Activated naive CD8-positive, alpha-beta T cell treated with anti-CD3 and anti-CD28 coated beads, Interleukin-2, amount 50 U/mL, for 24 hours (primary cell): Measurements from ENCODE around the gene GSTA1.
"Not testable (repeated sequence)": the region's sequence is repeated elsewhere in the genome, so short reads cannot be mapped to it uniquely, and the experiment has no call there.

Experiments used
- ATAC-seq: fragments of 150-1000 bp; cut with Tn5 transposase; one replicate; pipeline ENCODE4 v1.10.0; 2021
- DNase-seq: peaks from one replicate; pipeline ENCODE4 v3.0.0; 2021
- H3K27ac Mint-ChIP-seq: one replicate; pipeline ENCODE4 v1.8.0; 2021; ENCODE audit warnings: mild to moderate bottlenecking, mixed read lengths
- H3K27me3 Mint-ChIP-seq: one replicate; pipeline ENCODE4 v1.8.0; 2021; ENCODE audit warnings: mixed read lengths
- H3K36me3 Mint-ChIP-seq: one replicate; pipeline ENCODE4 v1.8.0; 2021; ENCODE audit warnings: low read depth, mixed read lengths
- H3K4me1 Mint-ChIP-seq: one replicate; pipeline ENCODE4 v1.8.0; 2021; ENCODE audit warnings: mixed read lengths
- H3K4me3 Mint-ChIP-seq: one replicate; pipeline ENCODE4 v1.8.0; 2021; ENCODE audit warnings: mild to moderate bottlenecking, moderate library complexity, mixed read lengths
- H3K9me3 Mint-ChIP-seq: one replicate; pipeline ENCODE4 v1.8.0; 2021; ENCODE audit warnings: mixed read lengths

The GSTA1 gene

DNA sequence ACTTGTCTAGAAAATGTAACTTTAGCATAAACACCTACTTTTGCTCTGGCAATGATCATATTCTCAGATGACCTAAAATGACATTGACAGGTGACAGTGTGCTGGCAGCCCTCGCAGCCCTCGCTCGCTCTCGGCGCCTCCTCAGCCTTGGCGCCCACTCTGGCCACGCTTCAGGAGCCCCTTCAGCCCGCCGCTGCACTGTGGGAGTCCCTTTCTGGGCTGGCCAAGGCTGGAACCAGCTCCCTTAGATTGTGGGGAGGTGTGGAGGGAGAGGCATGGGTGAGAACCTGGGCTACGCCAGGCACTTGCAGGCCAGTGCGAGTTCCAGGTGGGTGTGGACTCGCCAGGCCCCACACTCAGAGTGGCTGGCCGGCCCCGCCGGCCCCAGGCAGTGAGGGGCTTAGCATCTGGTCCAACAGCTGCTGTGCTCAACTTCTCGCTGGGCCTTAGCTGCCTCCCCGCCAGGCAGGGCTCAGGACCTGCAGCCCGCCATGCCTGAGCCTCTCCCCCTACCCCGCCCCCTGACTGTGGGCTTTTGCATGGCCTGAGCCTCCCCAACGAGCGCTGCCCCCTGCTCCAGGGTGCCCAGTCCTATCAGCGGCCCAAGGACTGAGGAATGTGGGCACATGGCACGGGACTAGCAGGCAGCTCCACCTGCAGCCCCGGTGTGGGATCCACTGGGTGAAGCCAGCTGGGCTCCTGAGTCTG lies 17.2 kb downstream of the GSTA1 start:
- DNase-seq = no peak
- no peaks in the 10 kb centered on the region for H3K36me3 Mint-ChIP-seq
- no peak overlapping the region for H3K27ac Mint-ChIP-seq
- no peak for ATAC-seq
- H3K4me3 Mint-ChIP-seq = no peak overlapping the region
- H3K9me3 Mint-ChIP-seq = no peaks in the 10 kb centered on the region
- H3K27me3 Mint-ChIP-seq = peaks cover 2% of the 10 kb centered on the region
- no peaks in the 10 kb centered on the region for H3K4me1 Mint-ChIP-seq

DNA sequence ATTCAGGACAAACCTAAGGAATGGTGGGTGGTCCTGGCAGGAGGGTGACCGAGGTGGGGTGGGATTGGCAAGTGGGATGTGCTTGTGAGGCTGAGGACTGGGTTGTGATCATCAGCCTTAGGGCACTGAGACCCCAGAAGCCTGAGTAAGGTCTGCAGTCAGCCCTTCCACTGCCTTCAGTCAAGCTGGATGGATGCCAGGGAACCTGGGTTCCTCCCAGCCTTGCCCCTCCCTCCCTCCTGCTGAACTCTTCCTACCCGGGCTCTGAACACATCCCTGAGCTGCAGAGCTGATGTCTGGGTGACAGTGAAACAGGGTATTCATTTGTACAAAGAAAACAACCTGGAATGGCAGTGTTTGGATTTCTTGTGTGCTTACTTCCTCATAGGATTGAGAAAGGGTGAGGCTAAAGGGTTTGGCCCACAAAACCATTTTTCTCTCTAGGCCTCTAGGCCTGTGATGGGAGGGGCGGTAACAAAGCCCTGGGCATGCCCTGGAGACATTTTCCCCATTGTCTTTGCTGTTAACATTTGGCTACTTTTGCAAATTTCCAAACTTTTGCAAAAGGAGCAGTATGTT lies 20.8 kb downstream of the GSTA1 start:
- not testable (repeated sequence) for H3K9me3 Mint-ChIP-seq, H3K36me3 Mint-ChIP-seq, DNase-seq, H3K4me1 Mint-ChIP-seq, ATAC-seq, H3K4me3 Mint-ChIP-seq, H3K27ac Mint-ChIP-seq
- H3K27me3 Mint-ChIP-seq = peaks cover 13% of the 10 kb centered on the region

DNA sequence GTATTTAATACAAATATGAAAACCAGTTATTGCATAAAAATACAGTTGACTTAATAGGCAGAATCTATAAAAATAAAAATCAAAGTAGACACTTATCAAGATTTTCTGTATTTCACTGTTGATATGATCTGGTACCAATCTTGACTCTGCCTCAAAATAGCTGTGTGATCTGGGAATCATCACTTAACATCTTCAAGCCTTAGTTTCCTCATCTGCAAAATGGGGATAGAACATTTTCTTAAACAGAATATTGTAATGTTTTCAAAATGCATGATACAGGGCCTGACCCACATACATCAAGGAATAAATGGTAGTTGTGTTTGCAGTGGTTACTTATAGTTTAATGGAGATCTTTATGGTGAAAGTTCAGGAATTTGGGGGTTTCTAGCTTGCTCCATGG lies 21.4 kb downstream of the GSTA1 start:
- not testable (repeated sequence) for H3K27ac Mint-ChIP-seq, ATAC-seq

DNA sequence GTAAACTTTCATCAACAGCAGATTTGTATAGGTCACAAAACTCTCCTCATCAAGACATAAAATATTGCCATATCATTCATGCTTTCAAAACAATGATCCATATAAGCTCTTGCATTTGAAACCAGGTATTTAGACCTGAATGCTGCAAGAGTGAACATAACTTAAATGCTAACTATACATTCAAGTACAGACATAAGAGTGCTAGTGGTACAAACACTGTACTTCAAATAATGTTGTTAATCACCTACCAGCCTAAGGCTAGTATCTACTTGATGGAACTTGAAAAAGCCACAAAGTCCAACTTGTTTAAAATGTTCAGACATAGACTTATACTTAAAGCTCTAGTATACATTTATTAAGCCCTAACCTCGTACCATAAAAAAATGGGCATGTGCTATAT lies 24.4 kb downstream of the GSTA1 start:
- DNase-seq = no peak
- ATAC-seq = no peak
- peaks cover 23% of the 10 kb centered on the region for H3K27me3 Mint-ChIP-seq
- H3K9me3 Mint-ChIP-seq = no peaks in the 10 kb centered on the region
- H3K27ac Mint-ChIP-seq = no peak overlapping the region
- H3K4me3 Mint-ChIP-seq = no peak overlapping the region
- no peaks in the 10 kb centered on the region for H3K36me3 Mint-ChIP-seq
- no peaks in the 10 kb centered on the region for H3K4me1 Mint-ChIP-seq

More for the DNA sequence above, 21.4 kb downstream of the GSTA1 start:
- peaks cover 14% of the 10 kb centered on the region for H3K27me3 Mint-ChIP-seq
- H3K9me3 Mint-ChIP-seq, H3K36me3 Mint-ChIP-seq, H3K4me3 Mint-ChIP-seq, H3K4me1 Mint-ChIP-seq, DNase-seq: not testable (repeated sequence)

DNA sequence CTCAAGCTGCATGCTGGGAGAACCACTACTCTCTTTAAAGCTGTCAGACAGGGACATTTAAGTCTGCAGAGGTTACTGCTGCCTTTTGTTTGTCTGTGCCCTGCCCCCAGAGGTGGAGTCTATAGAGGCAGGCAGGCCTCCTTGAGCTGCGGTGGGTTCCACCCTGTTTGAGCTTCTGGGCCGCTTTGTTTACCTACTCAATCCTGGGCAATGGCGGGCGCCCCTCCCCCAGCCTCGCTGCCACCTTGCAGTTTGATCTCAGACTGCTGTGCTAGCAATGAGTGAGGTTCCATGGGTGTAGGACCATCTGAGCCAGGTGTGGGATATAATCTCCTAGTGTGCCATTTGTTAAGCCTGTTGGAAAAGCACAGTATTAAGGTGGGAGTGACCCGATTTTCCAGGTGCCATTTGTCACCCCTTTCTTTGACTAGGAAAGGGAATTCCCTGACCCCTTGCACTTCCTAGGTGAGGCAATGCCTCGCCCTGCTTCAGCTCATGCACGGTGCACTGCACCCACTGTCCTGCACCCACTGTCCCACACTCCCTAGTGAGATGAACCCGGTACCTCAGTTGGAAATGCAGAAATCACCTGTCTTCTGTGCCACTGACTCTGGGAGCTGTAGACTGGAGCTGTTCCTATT lies 26.8 kb downstream of the GSTA1 start:
- not testable (repeated sequence) for H3K9me3 Mint-ChIP-seq, H3K27ac Mint-ChIP-seq, H3K4me3 Mint-ChIP-seq, DNase-seq, H3K4me1 Mint-ChIP-seq, H3K36me3 Mint-ChIP-seq, ATAC-seq
- peaks cover 22% of the 10 kb centered on the region for H3K27me3 Mint-ChIP-seq

DNA sequence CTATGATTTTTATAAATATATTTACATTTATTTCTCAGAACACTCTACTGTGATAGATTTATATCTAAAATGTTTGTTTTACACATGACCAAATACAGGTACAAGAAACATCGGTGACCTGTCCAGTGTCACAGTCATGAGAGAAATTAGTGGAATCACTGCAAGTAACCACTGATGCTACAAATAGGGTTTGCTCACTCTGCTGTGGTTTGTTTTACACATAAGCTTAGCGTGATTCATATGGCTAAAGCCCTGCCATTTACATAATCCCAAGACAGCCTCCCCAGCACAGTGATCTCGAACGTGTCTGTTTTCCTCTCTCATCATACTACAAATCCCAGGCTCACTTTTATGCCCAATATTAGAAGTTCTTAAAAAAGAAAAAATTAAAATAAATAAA lies 34.2 kb downstream of the GSTA1 start:
- not testable (repeated sequence) for DNase-seq, H3K4me3 Mint-ChIP-seq, ATAC-seq, H3K36me3 Mint-ChIP-seq, H3K27me3 Mint-ChIP-seq, H3K4me1 Mint-ChIP-seq, H3K27ac Mint-ChIP-seq, H3K9me3 Mint-ChIP-seq

DNA sequence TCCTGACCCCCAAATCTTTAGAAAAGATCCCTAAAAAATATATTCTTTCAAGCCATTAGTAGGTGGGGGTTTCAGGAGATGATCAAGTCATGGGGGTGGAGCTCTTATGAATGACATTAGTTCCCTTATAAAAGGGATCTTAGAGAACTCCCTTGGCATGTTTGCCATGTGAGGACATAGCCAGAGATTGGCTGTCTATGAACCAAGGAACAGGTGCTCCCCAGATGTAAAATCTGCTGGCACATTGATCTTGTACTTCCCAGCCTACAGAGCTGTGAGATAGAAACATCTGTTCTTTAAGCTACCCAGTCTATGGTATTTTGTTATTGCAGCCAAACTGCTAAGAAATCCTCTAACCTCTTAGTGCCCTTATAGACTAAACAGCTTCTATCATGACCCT lies 36.0 kb downstream of the GSTA1 start:
- H3K4me3 Mint-ChIP-seq, H3K27me3 Mint-ChIP-seq, H3K9me3 Mint-ChIP-seq, DNase-seq, ATAC-seq, H3K4me1 Mint-ChIP-seq, H3K27ac Mint-ChIP-seq, H3K36me3 Mint-ChIP-seq: not testable (repeated sequence)

DNA sequence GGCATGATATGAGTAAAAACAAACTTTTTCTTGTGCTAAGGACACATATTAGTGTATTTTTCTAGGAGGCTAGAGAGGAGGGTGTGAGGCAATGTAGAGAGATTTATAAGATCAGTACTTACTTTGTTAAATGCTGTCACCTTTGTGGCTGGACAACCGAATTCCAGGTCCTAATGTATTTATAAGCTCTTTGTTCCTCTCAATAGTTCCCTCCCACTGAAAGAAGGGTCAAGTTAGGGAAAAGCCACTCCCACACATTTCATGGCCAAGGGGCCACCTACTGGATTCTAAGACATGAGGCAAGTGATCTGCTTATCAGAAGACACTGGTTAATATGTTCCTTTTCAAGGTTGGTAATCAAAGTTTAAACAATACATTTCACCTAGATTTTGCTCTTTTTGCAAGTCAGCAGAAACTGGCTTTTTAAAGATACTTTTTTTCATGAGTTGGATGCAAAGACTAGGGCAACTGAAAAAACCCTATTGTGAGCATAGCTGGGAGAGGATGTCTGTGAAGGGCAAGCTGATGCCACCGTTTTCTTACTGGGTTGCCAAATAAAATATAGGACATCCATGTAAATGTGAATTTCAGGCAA lies 40.2 kb downstream of the GSTA1 start, which contains the start of gene GSTA2:
Gene GSTA2, minus strand, starts transcription at position 154 of the 595 bp plus-strand sequence. CDS start 5,528 bp downstream, outside the sequence.
- not testable (repeated sequence) for H3K4me1 Mint-ChIP-seq, H3K9me3 Mint-ChIP-seq, H3K4me3 Mint-ChIP-seq, H3K27me3 Mint-ChIP-seq, H3K36me3 Mint-ChIP-seq, DNase-seq, ATAC-seq, H3K27ac Mint-ChIP-seq

DNA sequence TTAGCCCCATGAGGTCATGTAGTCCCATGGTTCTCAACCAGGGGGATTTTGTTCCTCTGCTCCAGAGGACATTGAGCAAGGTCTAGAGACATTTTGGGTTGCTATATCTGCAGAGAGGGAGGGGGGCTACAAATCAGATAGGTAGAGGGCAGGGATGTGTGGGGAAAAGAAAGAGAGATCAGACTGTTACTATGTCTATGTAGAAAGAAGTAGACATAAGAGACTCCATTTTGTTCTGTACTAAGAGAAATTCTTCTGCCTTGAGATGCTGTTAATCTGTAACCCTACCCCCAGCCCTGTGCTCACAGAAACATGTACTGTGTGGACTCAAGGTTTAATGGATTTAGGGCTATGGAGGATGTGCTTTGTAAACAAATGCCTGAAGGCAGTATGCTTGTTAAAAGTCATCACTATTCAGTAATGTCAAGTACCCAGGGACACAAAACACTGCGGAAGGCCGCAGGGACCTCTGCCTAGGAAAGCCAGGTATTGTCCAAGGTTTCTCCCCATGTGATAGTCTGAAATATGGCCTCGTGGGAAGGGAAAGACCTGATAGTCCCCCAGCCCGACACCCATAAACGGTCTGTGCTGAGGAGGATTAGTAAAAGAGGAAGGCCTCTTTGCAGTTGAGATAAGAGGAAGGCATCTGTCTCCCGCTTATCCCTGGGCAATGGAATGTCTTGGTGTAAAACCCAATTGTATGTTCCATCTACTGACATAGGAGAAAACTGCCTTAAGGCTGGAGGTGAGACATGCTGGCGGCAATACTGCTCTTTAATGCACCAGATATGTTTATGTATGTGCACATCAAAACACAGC lies 41.7 kb downstream of the GSTA1 start:
- not testable (repeated sequence) for DNase-seq, H3K9me3 Mint-ChIP-seq, H3K4me3 Mint-ChIP-seq, H3K27me3 Mint-ChIP-seq, H3K36me3 Mint-ChIP-seq, H3K4me1 Mint-ChIP-seq, H3K27ac Mint-ChIP-seq, ATAC-seq

DNA sequence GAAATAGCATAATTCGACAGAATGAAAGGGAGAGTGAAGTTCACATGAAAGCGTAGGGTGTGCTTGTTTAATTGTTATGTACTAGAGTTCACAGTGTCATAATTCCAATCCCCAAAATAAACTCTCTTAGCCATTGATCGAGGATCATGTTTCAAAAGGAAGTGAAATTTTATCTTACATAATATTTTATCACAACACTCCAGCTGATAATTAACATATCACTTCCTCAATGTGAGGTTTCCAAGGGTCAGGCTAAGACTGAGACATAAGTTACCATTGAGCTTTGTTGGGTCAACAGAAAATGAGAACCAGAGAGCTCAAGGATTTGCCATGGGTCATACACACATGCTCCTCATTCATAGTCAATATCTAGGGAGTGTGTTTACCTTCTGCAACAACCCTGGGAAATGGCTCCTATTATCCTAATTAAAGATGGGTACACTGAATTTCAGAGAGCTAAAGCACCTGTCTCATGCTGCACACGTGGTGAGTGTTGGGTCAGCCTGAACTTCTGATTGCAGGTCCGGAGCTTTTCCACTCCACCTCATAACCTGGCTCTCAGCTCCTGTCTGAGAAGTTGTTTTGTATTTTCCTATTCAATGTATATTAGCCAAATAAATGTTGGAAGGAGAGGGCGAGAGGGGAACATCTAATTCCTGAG lies 43.4 kb downstream of the GSTA1 start:
- no peaks in the 10 kb centered on the region for H3K4me1 Mint-ChIP-seq
- peaks cover 9% of the 10 kb centered on the region for H3K27me3 Mint-ChIP-seq
- no peak overlapping the region for H3K27ac Mint-ChIP-seq
- H3K9me3 Mint-ChIP-seq = no peaks in the 10 kb centered on the region
- no peaks in the 10 kb centered on the region for H3K36me3 Mint-ChIP-seq
- no peak overlapping the region for H3K4me3 Mint-ChIP-seq
- DNase-seq (no peak), ATAC-seq (no peak)

DNA sequence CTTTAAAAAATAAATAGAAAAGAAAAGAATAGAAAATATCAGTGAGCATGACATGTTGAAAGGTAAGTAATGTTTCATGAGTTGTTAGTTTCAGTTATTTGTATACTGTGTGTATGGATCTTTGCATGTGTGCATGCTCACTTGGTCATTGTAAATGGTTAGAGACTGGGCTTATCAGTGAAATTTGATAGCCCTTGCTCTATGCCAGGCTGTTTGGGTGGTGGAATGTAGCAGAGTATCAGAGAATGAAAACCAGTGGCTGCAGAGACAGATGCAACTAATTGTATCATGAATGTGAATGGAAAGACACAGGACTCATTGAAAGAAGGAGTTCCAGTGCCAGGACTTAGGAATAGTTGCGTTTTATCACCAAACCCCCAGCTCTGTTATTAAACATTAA lies 44.5 kb downstream of the GSTA1 start:
- no peak for ATAC-seq
- Mint-ChIP-seq H3K4me1 (no peaks in the 10 kb centered on the region), H3K36me3 (no peaks in the 10 kb centered on the region), H3K4me3 (no peak overlapping the region), H3K27me3 (peaks cover 13% of the 10 kb centered on the region), H3K9me3 (no peaks in the 10 kb centered on the region), H3K27ac (no peak overlapping the region)
- DNase-seq = no peak

DNA sequence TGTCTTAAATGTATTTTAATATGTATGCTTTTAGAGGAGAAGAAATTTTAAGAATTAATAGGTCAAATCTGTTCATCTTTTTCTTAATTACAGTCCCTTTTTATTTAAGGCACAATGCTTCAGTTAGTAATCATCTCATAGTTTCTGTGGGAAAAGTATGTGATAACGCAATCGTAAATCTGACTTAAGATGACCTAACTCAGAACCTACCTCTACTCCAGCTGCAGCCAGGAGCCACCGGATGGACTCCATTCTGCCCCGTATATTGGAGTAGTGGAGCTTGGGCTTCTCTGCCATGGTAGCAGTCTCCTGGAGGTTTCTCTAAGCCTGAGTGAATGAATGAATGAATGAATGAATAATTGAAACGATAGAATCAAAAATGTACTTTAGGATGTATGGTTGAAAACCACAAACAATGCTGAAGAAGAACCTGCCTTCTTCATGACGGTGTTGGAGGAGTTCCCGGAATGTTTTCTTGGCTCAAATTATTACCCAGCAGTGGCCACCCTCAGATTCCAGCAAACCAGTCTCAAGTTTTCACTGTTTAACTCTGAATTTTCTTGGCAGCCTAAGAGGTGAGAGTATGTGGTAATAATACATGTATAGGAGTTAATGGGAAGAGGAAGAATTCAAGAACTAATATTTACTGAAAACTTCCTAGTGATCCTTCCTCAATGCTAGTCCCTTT lies 45.8 kb downstream of the GSTA1 start:
- not testable (repeated sequence) for DNase-seq, H3K4me3 Mint-ChIP-seq, H3K27ac Mint-ChIP-seq, H3K4me1 Mint-ChIP-seq, H3K36me3 Mint-ChIP-seq, ATAC-seq, H3K9me3 Mint-ChIP-seq
- H3K27me3 Mint-ChIP-seq = peaks cover 13% of the 10 kb centered on the region

DNA sequence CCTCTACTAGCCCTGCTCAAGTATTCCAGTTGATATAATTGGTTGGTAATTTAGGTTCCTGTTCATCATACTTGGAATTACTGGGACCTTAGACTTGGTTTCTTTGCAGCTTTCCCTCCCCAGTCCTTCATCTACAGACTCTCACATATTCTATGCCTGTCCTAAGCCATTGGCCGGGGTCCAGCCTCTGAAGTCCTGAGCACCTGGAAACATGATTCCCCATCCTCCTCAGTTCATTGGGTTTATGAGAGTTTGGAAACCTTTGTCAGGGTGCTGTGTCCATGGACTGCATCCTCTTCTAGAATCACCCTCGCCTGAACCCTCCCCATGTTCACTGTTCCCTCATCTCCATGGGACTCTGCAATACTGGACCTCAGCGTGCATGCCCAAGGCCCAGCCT lies 49.2 kb downstream of the GSTA1 start:
- no peaks in the 10 kb centered on the region for H3K4me1 Mint-ChIP-seq
- ATAC-seq = no peak

More for the DNA sequence above, 49.2 kb downstream of the GSTA1 start:
- DNase-seq = no peak
- no peak overlapping the region for H3K4me3 Mint-ChIP-seq
- H3K27ac Mint-ChIP-seq = no peak overlapping the region
- peaks cover 11% of the 10 kb centered on the region for H3K27me3 Mint-ChIP-seq
- H3K36me3 Mint-ChIP-seq = no peaks in the 10 kb centered on the region
- H3K9me3 Mint-ChIP-seq = no peaks in the 10 kb centered on the region
